LNCaP clone FGC (cell line): Measurements from ENCODE around the gene HPCAL1.
A peak's percentile ranks its signal among the peaks of the same experiment; 100 is the strongest.

Source experiments
- DNase-seq: peaks from one replicate; pipeline ENCODE4 v3.0.0-alpha.2; 2011; ENCODE audit warnings: low read depth
- H3K4me3 ChIP-seq: 2 replicates; pipeline ENCODE4 v1.5.1; 2011; ENCODE audit warnings: mild to moderate bottlenecking, low read depth, low read length, control low read depth
- TF ChIP-seq, protein P1 (sequence below): IDR thresholded peaks from 2 replicates; pipeline ENCODE4 v1.5.1; 2012; ENCODE audit warnings: mild to moderate bottlenecking; ENCODE audit not compliant: control insufficient read depth, insufficient read depth; ENCODE audit errors: extremely low read depth

The HPCAL1 gene

DNA sequence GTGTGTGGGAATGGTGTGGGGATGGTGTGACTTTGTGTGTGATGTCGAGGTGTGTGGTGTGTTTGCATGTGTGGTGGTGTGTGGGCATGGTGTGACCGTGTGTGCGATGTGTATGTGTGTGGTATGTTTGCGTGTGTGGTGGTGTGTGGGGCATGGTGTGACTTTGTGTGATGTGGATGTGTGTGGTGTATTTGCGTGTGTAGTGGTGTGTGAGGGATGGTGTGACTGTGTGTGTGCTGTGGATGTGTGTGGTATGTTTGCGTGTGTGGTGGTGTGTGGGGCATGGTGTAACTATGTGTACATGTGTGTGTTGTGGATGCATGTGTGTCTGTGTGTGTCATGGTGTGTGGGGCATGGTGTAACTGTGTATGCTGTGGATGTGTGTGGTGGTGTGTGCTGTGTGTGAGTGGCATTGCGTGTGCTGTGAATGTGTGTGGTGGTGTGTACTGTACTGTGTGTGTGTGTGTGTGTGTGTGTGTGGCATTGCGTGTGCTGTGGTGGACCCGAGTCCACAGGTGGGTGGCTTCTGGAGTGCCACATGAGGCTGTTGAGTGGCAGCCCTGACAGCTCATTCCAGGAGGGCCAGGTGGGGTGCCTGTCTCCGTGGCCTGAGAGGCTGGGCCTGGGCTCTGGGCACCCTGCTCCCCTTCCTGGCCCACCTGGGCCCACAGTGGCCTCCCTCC, 130.7 kb downstream of the HPCAL1 start:
- TF ChIP-seq, protein P1, sequence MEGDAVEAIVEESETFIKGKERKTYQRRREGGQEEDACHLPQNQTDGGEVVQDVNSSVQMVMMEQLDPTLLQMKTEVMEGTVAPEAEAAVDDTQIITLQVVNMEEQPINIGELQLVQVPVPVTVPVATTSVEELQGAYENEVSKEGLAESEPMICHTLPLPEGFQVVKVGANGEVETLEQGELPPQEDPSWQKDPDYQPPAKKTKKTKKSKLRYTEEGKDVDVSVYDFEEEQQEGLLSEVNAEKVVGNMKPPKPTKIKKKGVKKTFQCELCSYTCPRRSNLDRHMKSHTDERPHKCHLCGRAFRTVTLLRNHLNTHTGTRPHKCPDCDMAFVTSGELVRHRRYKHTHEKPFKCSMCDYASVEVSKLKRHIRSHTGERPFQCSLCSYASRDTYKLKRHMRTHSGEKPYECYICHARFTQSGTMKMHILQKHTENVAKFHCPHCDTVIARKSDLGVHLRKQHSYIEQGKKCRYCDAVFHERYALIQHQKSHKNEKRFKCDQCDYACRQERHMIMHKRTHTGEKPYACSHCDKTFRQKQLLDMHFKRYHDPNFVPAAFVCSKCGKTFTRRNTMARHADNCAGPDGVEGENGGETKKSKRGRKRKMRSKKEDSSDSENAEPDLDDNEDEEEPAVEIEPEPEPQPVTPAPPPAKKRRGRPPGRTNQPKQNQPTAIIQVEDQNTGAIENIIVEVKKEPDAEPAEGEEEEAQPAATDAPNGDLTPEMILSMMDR, result no peak
- no peak overlapping the region for H3K4me3 ChIP-seq
- DNase-seq, result no peak

DNA sequence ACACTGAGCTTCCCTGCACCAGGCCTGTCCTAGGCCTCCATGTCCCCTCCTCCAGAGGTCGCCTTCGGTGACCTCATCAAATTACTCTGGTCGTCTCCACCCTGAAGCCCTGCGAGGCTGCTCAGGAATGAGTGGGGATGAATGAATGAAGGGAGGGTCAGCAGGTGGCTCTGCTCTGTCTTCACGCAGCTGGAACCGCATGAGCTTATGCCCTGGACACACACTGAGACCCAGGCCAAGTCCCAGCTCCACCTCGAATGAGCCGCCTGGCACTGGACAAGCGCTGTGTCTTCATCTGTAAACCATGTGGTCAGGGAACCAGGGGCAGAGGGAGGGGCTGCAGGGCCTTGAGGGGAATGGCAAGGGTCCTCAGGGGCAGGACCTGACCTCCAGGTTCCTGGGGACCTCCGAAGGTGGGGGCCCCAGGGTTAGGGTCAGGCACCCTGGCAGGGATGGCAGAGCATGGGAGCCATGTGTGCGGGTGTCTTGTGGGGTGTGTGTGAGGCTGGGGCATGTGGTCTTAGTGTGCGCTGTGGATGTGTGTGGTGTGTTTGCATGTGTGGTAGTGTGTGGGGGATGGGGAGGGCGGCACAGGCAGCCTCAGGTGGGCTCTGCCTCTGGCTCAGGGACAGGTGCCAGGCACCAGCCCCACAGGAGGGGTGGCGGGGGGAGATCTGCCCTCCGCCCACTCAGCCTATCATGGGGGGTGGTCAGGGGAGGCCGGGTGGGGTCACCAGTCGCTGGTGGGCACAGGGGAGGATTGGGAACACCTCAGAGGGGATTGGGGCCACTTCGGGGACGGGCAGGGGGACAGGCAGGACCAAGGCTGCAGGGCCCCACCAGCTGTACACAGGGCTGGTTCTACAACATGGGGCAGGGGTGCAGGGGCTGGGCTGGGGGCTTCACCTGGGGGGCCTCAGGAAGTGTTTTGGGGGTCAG, 131.5 kb downstream of the HPCAL1 start:
- H3K4me3 ChIP-seq, result no peak overlapping the region
- TF ChIP-seq, protein P1, result no peak
- DNase-seq, result no peak

DNA sequence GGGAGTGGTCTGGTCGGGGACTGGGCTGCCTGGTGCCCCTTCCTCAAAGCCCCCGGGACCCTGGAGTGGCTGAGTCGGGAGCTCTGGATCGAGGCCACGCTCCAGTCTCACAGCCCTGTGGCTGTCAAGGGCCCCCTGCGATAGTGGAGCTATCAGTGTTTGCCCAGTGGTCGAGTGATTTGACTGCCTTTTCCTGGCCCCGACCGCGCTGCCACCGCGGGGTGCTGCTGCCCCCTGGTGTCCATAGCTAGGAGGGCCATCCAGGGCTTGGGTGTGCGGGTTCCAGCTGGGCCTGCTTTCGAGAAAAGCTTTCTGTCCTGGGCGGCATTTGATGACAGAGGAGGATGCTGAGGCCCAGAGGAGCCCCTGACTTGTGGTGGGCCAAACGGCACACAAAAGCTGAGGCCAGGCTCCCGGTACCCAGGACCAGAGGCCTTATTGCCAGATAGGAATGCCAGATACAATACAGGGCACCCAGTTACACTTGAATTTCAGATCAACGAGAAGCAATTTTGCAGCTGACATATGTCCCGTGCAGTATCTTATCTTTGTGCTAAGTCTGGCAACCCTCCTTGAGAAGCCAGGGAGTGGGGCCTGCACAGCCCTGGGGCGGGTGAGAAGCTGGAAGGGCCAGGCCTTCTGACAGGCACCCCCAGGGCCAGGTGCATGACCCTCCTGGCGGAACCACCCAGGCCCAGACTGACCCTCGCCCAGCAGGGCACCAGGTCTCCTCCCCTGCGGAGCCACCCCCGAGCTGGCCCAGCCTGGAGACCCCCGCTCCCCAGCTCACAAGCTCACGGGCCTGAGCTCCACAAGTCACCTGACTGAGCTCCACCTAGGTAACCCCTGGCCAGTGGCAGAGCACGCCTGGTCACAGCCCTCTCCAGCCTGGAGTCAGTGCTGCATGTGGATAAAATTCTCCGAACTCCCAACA, 132.4 kb downstream of the HPCAL1 start:
- no peak for DNase-seq
- TF ChIP-seq, protein P1, result peak; percentile 96
- H3K4me3 ChIP-seq, result no peak overlapping the region

DNA sequence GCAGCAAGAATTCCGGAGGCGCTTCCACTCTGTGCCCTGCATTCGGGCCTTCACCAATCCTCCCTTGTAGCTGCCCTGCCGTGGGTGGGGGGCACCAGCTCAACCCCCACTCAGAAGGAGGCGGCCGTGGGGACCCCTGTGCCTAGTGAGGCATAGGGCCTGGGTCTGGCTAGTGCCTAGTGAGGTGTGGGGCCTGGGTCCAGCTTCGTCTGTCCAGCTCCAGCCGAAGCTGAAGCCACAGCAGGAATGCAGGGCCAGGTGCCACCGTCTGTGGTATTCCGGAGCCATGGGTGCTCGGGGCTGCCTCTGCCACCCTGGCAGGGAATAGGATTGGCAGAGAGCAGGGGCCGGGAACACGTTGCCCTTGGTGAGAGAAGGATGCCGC, 133.1 kb downstream of the HPCAL1 start:
- TF ChIP-seq, protein P1, result no peak
- no peak overlapping the region for H3K4me3 ChIP-seq
- no peak for DNase-seq

DNA sequence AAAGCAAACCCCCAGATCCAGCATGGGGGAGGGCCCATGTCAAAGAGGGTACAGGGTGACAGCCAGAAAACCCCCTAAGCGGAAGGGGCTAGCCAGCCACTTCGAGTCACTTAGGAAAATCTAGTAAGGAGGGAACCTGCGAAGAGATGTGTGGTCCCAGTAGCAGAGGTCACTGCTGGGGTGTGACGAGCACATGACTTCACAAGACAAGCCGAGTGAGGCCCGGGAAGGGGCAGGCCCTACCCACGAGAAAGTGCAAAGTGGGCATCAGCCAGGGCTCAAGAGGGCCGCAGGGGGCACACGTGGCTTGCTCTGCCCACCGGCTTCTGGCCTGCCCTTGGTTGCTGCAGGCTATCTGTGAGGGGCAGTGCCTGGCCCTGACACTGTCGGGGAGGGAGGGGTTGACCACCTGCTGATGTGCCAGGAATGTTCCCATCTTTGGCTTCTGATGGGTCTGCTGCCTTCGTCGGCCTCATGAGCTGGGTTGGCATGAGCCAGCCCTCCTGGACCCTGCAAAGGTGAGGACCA, 133.9 kb downstream of the HPCAL1 start:
- TF ChIP-seq, protein P1, result no peak
- DNase-seq, result no peak
- no peak overlapping the region for H3K4me3 ChIP-seq

DNA sequence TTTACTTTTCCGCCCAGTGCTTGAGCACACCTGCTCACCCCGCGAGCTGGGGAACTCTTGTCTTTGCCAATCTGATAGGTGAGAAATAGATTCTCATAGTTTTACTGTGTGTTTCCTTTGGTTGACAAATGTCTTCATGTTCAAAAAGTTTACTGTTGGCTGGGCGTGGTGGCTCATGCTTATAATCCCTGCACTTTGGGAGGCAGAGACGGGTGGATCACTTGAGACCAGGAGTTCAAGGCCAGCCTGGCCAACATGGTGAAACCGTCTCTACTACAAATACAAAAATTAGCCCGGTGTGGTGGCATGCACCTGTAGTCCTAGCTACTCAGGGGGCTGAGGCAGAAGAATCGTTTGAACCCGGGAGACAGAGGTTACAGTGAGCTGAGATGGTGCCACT, 135.1 kb downstream of the HPCAL1 start:
- DNase-seq, result peak; percentile 21
- TF ChIP-seq, protein P1, result no peak

More for the DNA sequence above, 135.1 kb downstream of the HPCAL1 start:
- H3K4me3 ChIP-seq, result no peak overlapping the region
